Adrenal gland (tissue), 5 donors: ENCODE measurements around the gene ASTL.

Experiments
- CTCF ChIP-seq, 6 experiments: fragments of 450-650 bp in 4 of 6; fragments of 200-600 bp in 2 of 6; sonication (generic) in 1 of 6; IDR thresholded peaks; 1 replicate in 5 of 6; 2 replicates in 1 of 6; pipeline versions ENCODE4 v1.5.1 to v1.8.0; 2016 to 2021; ENCODE audit warnings: antibody characterized with exemption in 6 of 6, mild to moderate bottlenecking in 2 of 6, moderate library complexity in 1 of 6
- POLR2A ChIP-seq, 2 donors: fragments of 450-650 bp; IDR thresholded peaks; one replicate each; pipeline ENCODE4 v1.6.1; 2017; ENCODE audit warnings: antibody characterized with exemption in 2 of 2, mild to moderate bottlenecking in 2 of 2, moderate library complexity in 1 of 2
- donor health status: DM: no; HTN: no; CAD: no.

- no peak for TF ChIP-seq CTCF (IDR thresholded peaks at IDR 0.05)
- TF ChIP-seq POLR2A (IDR thresholded peaks at IDR 0.05) = no peak
Measured at GRCh38 chr2:96163768-96164429, 25.6 kb upstream of the ASTL start.
